ENCODE results near the gene GPR32. TPM values are rescaled to one million over a fixed set of nuclear protein-coding genes. Genes with fewer than 3 reads are reported as not detected.
"Not testable (repeated sequence)": the region's sequence is repeated elsewhere in the genome, so short reads cannot be mapped to it uniquely, and the experiment has no call there.

GPR32 gene
- total and polyA plus RNA-seq, 2 donors from 2014 or later = not detected

DNA sequence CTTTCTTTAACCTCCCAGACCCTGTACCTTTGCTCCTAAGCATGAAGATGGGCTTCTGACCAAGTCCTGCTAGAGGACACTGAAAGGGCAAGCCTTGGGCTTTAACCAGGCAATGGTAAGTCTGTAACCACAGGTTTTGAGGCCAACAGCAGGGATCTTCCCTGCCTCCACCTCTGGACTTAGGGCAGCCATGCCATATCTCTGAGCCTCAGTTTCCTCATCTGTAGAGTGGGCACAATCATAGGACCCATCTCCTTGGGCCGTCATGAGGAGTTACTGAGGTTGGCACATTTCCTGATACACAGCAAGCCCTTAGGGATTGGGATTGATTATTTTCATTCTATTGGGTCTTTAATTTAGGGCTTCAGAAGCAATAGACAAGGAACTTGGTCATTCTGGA lies 38.6 kb downstream of the GPR32 start:
- H3K4me3 ChIP-seq (ENCODE audit: low read length in 3 of 3) = no peak overlapping the region
- TF ChIP-seq, protein P1, sequence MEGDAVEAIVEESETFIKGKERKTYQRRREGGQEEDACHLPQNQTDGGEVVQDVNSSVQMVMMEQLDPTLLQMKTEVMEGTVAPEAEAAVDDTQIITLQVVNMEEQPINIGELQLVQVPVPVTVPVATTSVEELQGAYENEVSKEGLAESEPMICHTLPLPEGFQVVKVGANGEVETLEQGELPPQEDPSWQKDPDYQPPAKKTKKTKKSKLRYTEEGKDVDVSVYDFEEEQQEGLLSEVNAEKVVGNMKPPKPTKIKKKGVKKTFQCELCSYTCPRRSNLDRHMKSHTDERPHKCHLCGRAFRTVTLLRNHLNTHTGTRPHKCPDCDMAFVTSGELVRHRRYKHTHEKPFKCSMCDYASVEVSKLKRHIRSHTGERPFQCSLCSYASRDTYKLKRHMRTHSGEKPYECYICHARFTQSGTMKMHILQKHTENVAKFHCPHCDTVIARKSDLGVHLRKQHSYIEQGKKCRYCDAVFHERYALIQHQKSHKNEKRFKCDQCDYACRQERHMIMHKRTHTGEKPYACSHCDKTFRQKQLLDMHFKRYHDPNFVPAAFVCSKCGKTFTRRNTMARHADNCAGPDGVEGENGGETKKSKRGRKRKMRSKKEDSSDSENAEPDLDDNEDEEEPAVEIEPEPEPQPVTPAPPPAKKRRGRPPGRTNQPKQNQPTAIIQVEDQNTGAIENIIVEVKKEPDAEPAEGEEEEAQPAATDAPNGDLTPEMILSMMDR (IDR thresholded peaks at IDR 0.05; ENCODE audit: borderline replicate concordance, extremely low read depth, insufficient read depth) = no peak
- H3K36me3 ChIP-seq (ENCODE audit: control insufficient read depth in 2 of 3, insufficient read depth in 3 of 3, low read length in 3 of 3) = no peaks in the 10 kb centered on the region
- no peak overlapping the region for H3K9ac ChIP-seq (ENCODE audit: low read length in 3 of 3)
- FAIRE-seq (no peak), DNase-seq (no peak)
- no peaks in the 10 kb centered on the region for H3K9me3 ChIP-seq (ENCODE audit: control insufficient read depth in 2 of 3, insufficient read depth in 1 of 3, low read length in 3 of 3)
- intact Hi-C loops (cut with DNase I) = no loop called here
- H3K4me1 ChIP-seq (ENCODE audit: control insufficient read depth in 2 of 3, insufficient read depth in 2 of 3, low read depth in 1 of 3, low read length in 3 of 3) = peaks cover 0 to under 1% (median 0%) of the 10 kb centered on the region in 3 donors
- no peaks in the 10 kb centered on the region for H3K27me3 ChIP-seq (ENCODE audit: control insufficient read depth, insufficient read depth, low read length)
- no peak overlapping the region for H3K27ac ChIP-seq (ENCODE audit: low read depth in 2 of 2, low read length in 2 of 2)

DNA sequence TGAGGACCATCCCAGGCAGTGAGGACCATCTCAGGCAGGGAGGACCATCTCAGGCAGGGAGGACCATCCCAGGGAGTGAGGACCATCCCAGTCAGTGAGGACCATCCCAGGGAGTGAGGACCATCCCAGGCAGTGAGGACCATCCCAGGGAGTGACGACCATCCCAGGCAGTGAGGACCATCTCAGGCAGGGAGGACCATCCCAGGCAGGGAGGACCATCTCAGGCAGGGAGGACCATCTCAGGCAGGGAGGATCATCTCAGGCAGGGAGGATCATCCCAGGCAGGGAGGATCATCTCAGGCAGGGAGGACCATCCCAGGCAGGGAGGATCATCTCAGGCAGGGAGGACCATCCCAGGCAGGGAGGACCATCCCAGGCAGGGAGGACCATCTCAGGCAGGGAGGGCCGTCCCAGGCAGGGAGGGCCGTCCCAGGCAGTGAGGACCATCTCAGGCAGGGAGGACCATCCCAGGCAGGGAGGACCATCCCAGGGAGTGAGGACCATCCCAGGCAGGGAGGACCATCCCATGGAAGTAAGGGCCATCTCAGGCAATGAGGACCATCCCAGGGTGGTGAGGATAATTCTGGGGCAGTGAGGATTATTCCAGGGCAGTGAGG lies 41.5 kb downstream of the GPR32 start:
- H3K27ac ChIP-seq (ENCODE audit: low read depth in 2 of 2, low read length in 2 of 2); intact Hi-C loops (cut with DNase I); DNase-seq; H3K9me3 ChIP-seq (ENCODE audit: control insufficient read depth in 2 of 3, insufficient read depth in 1 of 3, low read length in 3 of 3); H3K9ac ChIP-seq (ENCODE audit: low read length in 3 of 3); H3K36me3 ChIP-seq (ENCODE audit: control insufficient read depth in 2 of 3, insufficient read depth in 3 of 3, low read length in 3 of 3); FAIRE-seq; H3K4me3 ChIP-seq (ENCODE audit: low read length in 3 of 3); H3K27me3 ChIP-seq (ENCODE audit: control insufficient read depth, insufficient read depth, low read length); H3K4me1 ChIP-seq (ENCODE audit: control insufficient read depth in 2 of 3, insufficient read depth in 2 of 3, low read depth in 1 of 3, low read length in 3 of 3): not testable (repeated sequence)

DNA sequence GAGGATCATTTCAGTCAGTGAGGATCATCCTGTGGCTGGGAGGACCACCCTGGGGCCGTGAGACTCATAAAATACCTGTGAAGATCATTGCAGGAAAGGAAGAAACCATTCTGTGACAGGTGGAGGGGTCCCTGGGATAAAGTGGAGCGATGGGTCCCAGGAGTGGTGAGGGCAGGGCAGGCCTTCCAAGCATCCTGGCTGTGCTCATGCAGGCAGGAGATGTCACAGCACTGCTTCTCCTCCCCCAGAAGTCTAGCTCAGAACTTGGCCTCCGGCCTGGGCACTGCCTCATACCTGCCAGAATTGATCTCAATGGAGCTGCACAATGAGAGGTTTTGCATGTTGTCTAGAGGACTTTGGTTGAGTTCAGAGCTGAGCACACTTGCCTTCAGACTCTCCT lies 42.2 kb downstream of the GPR32 start:
- no peaks in the 10 kb centered on the region for H3K9me3 ChIP-seq (ENCODE audit: control insufficient read depth in 2 of 3, insufficient read depth in 1 of 3, low read length in 3 of 3)
- H3K36me3 ChIP-seq (ENCODE audit: control insufficient read depth in 2 of 3, insufficient read depth in 3 of 3, low read length in 3 of 3) = no peaks in the 10 kb centered on the region
- no peak for DNase-seq
- H3K4me3 ChIP-seq (ENCODE audit: low read length in 3 of 3) = no peak overlapping the region
- no peaks in the 10 kb centered on the region for H3K27me3 ChIP-seq (ENCODE audit: control insufficient read depth, insufficient read depth, low read length)
- TF ChIP-seq, protein P1 (IDR thresholded peaks at IDR 0.05; ENCODE audit: borderline replicate concordance, extremely low read depth, insufficient read depth) = no peak
- FAIRE-seq = no peak
- no peaks in the 10 kb centered on the region for H3K4me1 ChIP-seq (ENCODE audit: control insufficient read depth in 2 of 3, insufficient read depth in 2 of 3, low read depth in 1 of 3, low read length in 3 of 3)
- no peak overlapping the region for H3K27ac ChIP-seq (ENCODE audit: low read depth in 2 of 2, low read length in 2 of 2)
- intact Hi-C loops (cut with DNase I) = no loop called here
- H3K9ac ChIP-seq (ENCODE audit: low read length in 3 of 3) = no peak overlapping the region

DNA sequence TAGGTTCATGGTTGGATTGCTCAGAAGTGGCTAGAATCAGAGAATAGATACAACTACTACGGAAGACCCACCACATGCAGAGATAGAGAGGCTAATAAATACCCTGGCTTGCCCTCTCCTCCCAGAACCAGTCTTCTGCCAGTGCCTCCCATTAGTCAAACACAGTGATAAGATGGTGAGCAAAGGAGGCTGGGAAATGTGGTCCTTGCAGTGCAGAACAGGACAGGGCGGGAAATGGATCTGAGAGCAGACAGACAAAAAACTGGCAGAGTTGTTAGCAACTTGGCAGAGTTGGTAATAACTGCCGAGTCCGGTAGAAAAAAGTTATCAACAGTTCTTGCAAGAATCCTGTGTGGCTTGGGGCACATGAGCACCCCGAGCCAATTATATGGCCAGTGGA lies 44.6 kb downstream of the GPR32 start:
- H3K27ac ChIP-seq (ENCODE audit: low read depth in 2 of 2, low read length in 2 of 2) = no peak overlapping the region
- no peak for DNase-seq
- TF ChIP-seq, protein P1 (IDR thresholded peaks at IDR 0.05; ENCODE audit: borderline replicate concordance, extremely low read depth, insufficient read depth) = no peak
- H3K9ac ChIP-seq (ENCODE audit: low read length in 3 of 3) = no peak overlapping the region
- H3K4me1 ChIP-seq (ENCODE audit: control insufficient read depth in 2 of 3, insufficient read depth in 2 of 3, low read depth in 1 of 3, low read length in 3 of 3) = peaks cover 0 to 2% (median 0%) of the 10 kb centered on the region in 3 donors
- H3K4me3 ChIP-seq (ENCODE audit: low read length in 3 of 3) = no peak overlapping the region
- no peak for FAIRE-seq
- H3K36me3 ChIP-seq (ENCODE audit: control insufficient read depth in 2 of 3, insufficient read depth in 3 of 3, low read length in 3 of 3) = no peaks in the 10 kb centered on the region
- H3K9me3 ChIP-seq (ENCODE audit: control insufficient read depth in 2 of 3, insufficient read depth in 1 of 3, low read length in 3 of 3) = no peaks in the 10 kb centered on the region
- H3K27me3 ChIP-seq (ENCODE audit: control insufficient read depth, insufficient read depth, low read length) = peaks cover 12% of the 10 kb centered on the region
- intact Hi-C loops (cut with DNase I) = no loop called here
